Posterior vena cava (tissue), 2 donors: Measurements from ENCODE around the gene MAVS. TPM values are rescaled to one million over a fixed set of nuclear protein-coding genes. Genes with fewer than 3 reads are reported as not detected.
"Not testable (repeated sequence)": the region's sequence is repeated elsewhere in the genome, so short reads cannot be mapped to it uniquely, and the experiment has no call there.

Experiments
- DNase-seq: peaks from one replicate; pipeline ENCODE4 v3.0.0-alpha.2; 2020; ENCODE audit warnings: low spot score
- intact Hi-C, 2 donors: fragments of 100-400 bp; cut with DNase I; formaldehyde crosslinking; loops; one replicate each; pipeline versions ENCODE4 v1.14.1 to v1.14.2; 2022 to 2023
- total RNA-seq, 2 donors: library from RNA; stranded (reverse); fragmentation: NEBNext Ultra II Directional; extraction: Animal tissue kit (Norgen Biotek cat#: 25700); gene quantifications; one replicate each; pipeline ENCODE4 v1.2.1, GENCODE V29; 2021
- donor health status: DM: yes; HTN: yes; CAD: no.
- donor health status: DM: yes; HTN: yes; CAD: no.

MAVS gene
- total RNA-seq, 2 donors from 2014 or later, result 26.2 to 27.1 TPM

- DNase-seq, result no peak
- intact Hi-C loops, result no loop called here
Measured at GRCh38 chr20:3842348-3842930, 4.2 kb upstream of the MAVS start.

- intact Hi-C loops, result no loop called here
- no peak for DNase-seq
Measured at GRCh38 chr20:3843490-3843889, 3.1 kb upstream of the MAVS start.

- intact Hi-C loops, DNase-seq: not testable (repeated sequence)
Measured at GRCh38 chr20:3843990-3844619, 2.5 kb upstream of the MAVS start.

GRCh38 chr20:3846378-3846739, 275 bp upstream of the MAVS start:
- no peak for DNase-seq
- intact Hi-C loops, result no loop called here

GRCh38 chr20:3847429-3847940, 851 bp downstream of the MAVS start:
- no peak for DNase-seq
- intact Hi-C loops, result no loop called here

GRCh38 chr20:3848565-3848964, 1.9 kb downstream of the MAVS start:
- intact Hi-C loops, result no loop called here
- no peak for DNase-seq

GRCh38 chr20:3854462-3854871, 7.8 kb downstream of the MAVS start:
- no peak for DNase-seq
- intact Hi-C loops, result no loop called here

GRCh38 chr20:3857405-3857804, 10.8 kb downstream of the MAVS start:
- no peak for DNase-seq
- intact Hi-C loops, result no loop called here

- intact Hi-C loops, result no loop called here
- DNase-seq, result no peak
Measured at GRCh38 chr20:3858689-3859088, 12.1 kb downstream of the MAVS start.

GRCh38 chr20:3861191-3861590, 14.6 kb downstream of the MAVS start:
- intact Hi-C loops, result no loop called here
- no peak for DNase-seq

- no peak for DNase-seq
- intact Hi-C loops, result no loop called here
Measured at GRCh38 chr20:3862333-3862732, 15.7 kb downstream of the MAVS start.

GRCh38 chr20:3863317-3863716, 16.7 kb downstream of the MAVS start:
- intact Hi-C loops, result no loop called here
- no peak for DNase-seq

GRCh38 chr20:3864518-3864917, 17.9 kb downstream of the MAVS start:
- no peak for DNase-seq
- intact Hi-C loops, result no loop called here

GRCh38 chr20:3865152-3865886, 18.7 kb downstream of the MAVS start:
- no peak for DNase-seq
- intact Hi-C loops, result no loop called here

GRCh38 chr20:3865887-3866407, 19.3 kb downstream of the MAVS start:
- intact Hi-C loops, result no loop called here
- no peak for DNase-seq

GRCh38 chr20:3866464-3866863, 19.8 kb downstream of the MAVS start:
- no peak for DNase-seq
- intact Hi-C loops, result no loop called here

GRCh38 chr20:3867802-3868201, 21.2 kb downstream of the MAVS start:
- intact Hi-C loops, result no loop called here
- DNase-seq, result no peak

GRCh38 chr20:3869839-3870634, 23.4 kb downstream of the MAVS start:
- DNase-seq, result no peak
- intact Hi-C loops, result no loop called here

GRCh38 chr20:3871550-3872265, 25.1 kb downstream of the MAVS start:
- no peak for DNase-seq
- intact Hi-C loops, result no loop called here
